OCI-LY7 (cell line): ENCODE data around the gene CTNNBL1. TPM values are rescaled to one million over a fixed set of nuclear protein-coding genes. Genes with fewer than 3 reads are reported as not detected.

ENCODE experiments used
- BruUV-seq: library from RNA; stranded (reverse); fragments of 400-500 nt; replicated peaks from 2 replicates; lab custom pipeline; 2021; lab: Mats Ljungman, UMichigan
- CTCF ChIA-PET: fragments of 300-600 bp; sonication (Branson Sonifier 250); formaldehyde crosslinking; loops from one replicate; lab custom pipeline; 2022; ENCODE audit warnings: antibody characterized with exemption; ENCODE audit not compliant: unreplicated experiment; lab: Charles Lee
- POLR2A ChIA-PET: fragments of 300-600 bp; sonication (Branson Sonifier 250); formaldehyde crosslinking; loops from one replicate; lab custom pipeline; 2022; ENCODE audit warnings: antibody characterized with exemption; lab: Charles Lee
- DNase-seq: peaks from one replicate; pipeline ENCODE4 v3.0.0-alpha.2; 2015; ENCODE audit warnings: low spot score
- H2AFZ ChIP-seq: fragments of 200-600 bp; sonication (generic), shearing (Covaris generic); 2 replicates; pipeline ENCODE4 v1.6.1; 2014; ENCODE audit warnings: mild to moderate bottlenecking, antibody characterized with exemption, low read length, moderate library complexity
- H3K27ac ChIP-seq: fragments of 200-600 bp; sonication (generic); 2 replicates; pipeline ENCODE4 v1.5.1; 2014; ENCODE audit warnings: mixed run types, low read depth, mild to moderate bottlenecking, moderate library complexity, low read length, inconsistent platforms; ENCODE audit not compliant: poor library complexity, severe bottlenecking
- H3K36me3 ChIP-seq: fragments of 200-600 bp; sonication (generic); 2 replicates; pipeline ENCODE4 v1.6.1; 2014; ENCODE audit warnings: mild to moderate bottlenecking, antibody characterized with exemption, low read length, moderate library complexity, mixed read lengths; ENCODE audit not compliant: insufficient read depth
- H3K4me1 ChIP-seq: fragments of 200-600 bp; sonication (generic); 2 replicates; pipeline ENCODE4 v1.5.1; 2014; ENCODE audit warnings: mild to moderate bottlenecking, low read length; ENCODE audit not compliant: insufficient read depth, poor library complexity, severe bottlenecking
- H3K4me2 ChIP-seq: fragments of 200-600 bp; sonication (generic); 2 replicates; pipeline ENCODE4 v1.6.1; 2014; ENCODE audit warnings: mild to moderate bottlenecking, low read length
- H3K4me3 ChIP-seq: fragments of 200-600 bp; sonication (generic); 2 replicates; pipeline ENCODE4 v1.5.1; 2014; ENCODE audit warnings: mild to moderate bottlenecking, low read depth, low read length; ENCODE audit not compliant: poor library complexity, severe bottlenecking
- H3K79me2 ChIP-seq: fragments of 200-600 bp; sonication (generic); 2 replicates; pipeline ENCODE4 v1.6.1; 2016; ENCODE audit warnings: low read depth, mild to moderate bottlenecking, low read length, moderate library complexity, mixed read lengths; ENCODE audit not compliant: insufficient read depth
- H3K9me2 ChIP-seq: fragments of 200-600 bp; sonication (generic); 2 replicates; pipeline ENCODE4 v1.6.1; 2016; ENCODE audit warnings: mild to moderate bottlenecking, low read length, mixed read lengths; ENCODE audit not compliant: insufficient read depth
- H3K9me3 ChIP-seq: fragments of 200-600 bp; sonication (generic); 2 replicates; pipeline ENCODE4 v1.6.1; 2014; ENCODE audit warnings: mild to moderate bottlenecking, mixed run types, low read length, mixed read lengths
- H4K20me1 ChIP-seq: fragments of 200-600 bp; sonication (generic); 2 replicates; pipeline ENCODE4 v1.6.1; 2014; ENCODE audit warnings: mild to moderate bottlenecking, antibody characterized with exemption, low read length, moderate library complexity, mixed read lengths; ENCODE audit not compliant: insufficient read depth
- CTCF ChIP-seq: fragments of 200-600 bp; sonication (generic); conservative IDR thresholded peaks from 2 replicates; pipeline ENCODE4 v1.5.1; 2014; ENCODE audit warnings: mild to moderate bottlenecking, antibody characterized with exemption, low read length, moderate library complexity, mixed read lengths
- EZH2phosphoT487 ChIP-seq: fragments of 200-600 bp; sonication (generic); IDR thresholded peaks from 2 replicates; pipeline ENCODE4 v1.6.1; 2018; ENCODE audit warnings: low read depth, borderline replicate concordance, mild to moderate bottlenecking, mixed run types, antibody characterized with exemption, low read length, moderate library complexity, mixed read lengths
- intact Hi-C: fragments of 100-400 bp; cut with micrococcal nuclease; formaldehyde crosslinking; loops from one replicate; pipeline ENCODE4 v1.10.0; 2022; ENCODE audit not compliant: unreplicated experiment
- total RNA-seq, 2 experiments: library from RNA; depleted of rRNA in 1 of 2; stranded (reverse); fragments of >200 nt in 1 of 2; shearing (Covaris generic) in 1 of 2; gene quantifications; 2 replicates each; pipeline ENCODE4 v1.2.3, GENCODE V29; 2014 to 2022

Gene CTNNBL1
- total RNA-seq, 2 experiments from 2014 or later, result 38.0 to 90.0 TPM

- H3K9me3 ChIP-seq, result no peaks in the 10 kb centered on the region
- no TSS peak for BruUV-seq
- CTCF ChIA-PET, result no interaction called here
- no peak overlapping the region for H3K4me2 ChIP-seq
- no peak overlapping the region for H3K4me3 ChIP-seq
- H3K79me2 ChIP-seq, result no peaks in the 10 kb centered on the region
- H4K20me1 ChIP-seq, result no peaks in the 10 kb centered on the region
- no peak for DNase-seq
- intact Hi-C loops, result no loop called here
- POLR2A ChIA-PET, result interaction anchor here (0.6 kb wide), 1 partner anchor 72 kb away, joined by 4 read pairs; no protein-coding TSS in a partner anchor
- no peaks in the 10 kb centered on the region for H3K4me1 ChIP-seq
- H3K36me3 ChIP-seq, result no peaks in the 10 kb centered on the region
- no peaks in the 10 kb centered on the region for H3K9me2 ChIP-seq
- H2AFZ ChIP-seq, result no peak overlapping the region
- no peak for TF ChIP-seq EZH2phosphoT487
- TF ChIP-seq CTCF, result no peak
- H3K27ac ChIP-seq, result no peak overlapping the region
Measured at GRCh38 chr20:37888641-37889040, 194.8 kb downstream of the CTNNBL1 start.

GRCh38 chr20:37890108-37890507 lies 196.3 kb downstream of the CTNNBL1 start:
- Histone ChIP-seq H3K27ac (no peak overlapping the region), H3K36me3 (no peaks in the 10 kb centered on the region), H3K79me2 (no peaks in the 10 kb centered on the region), H3K4me3 (no peak overlapping the region), H3K9me3 (no peaks in the 10 kb centered on the region), H2AFZ (no peak overlapping the region), H3K9me2 (no peaks in the 10 kb centered on the region), H3K4me2 (no peak overlapping the region), H3K4me1 (no peaks in the 10 kb centered on the region), H4K20me1 (no peaks in the 10 kb centered on the region)
- no TSS peak for BruUV-seq
- TF ChIP-seq CTCF, result no peak
- no peak for TF ChIP-seq EZH2phosphoT487
- ChIA-PET CTCF (no interaction called here), POLR2A (interaction anchor here (0.6 kb wide), 1 partner anchor 634 kb away, joined by 3 read pairs; no protein-coding TSS in a partner anchor)
- DNase-seq, result no peak
- intact Hi-C loops, result no loop called here

- Histone ChIP-seq H3K4me3 (no peak overlapping the region), H3K4me1 (no peaks in the 10 kb centered on the region), H4K20me1 (no peaks in the 10 kb centered on the region), H3K9me2 (no peaks in the 10 kb centered on the region), H3K9me3 (no peaks in the 10 kb centered on the region), H3K79me2 (no peaks in the 10 kb centered on the region), H2AFZ (no peak overlapping the region), H3K4me2 (no peak overlapping the region), H3K27ac (no peak overlapping the region), H3K36me3 (no peaks in the 10 kb centered on the region)
- BruUV-seq, result no TSS peak
- ChIA-PET POLR2A (interaction anchor here (0.8 kb wide), 1 partner anchor 678 kb away, joined by 3 read pairs; no protein-coding TSS in a partner anchor), CTCF (no interaction called here)
- TF ChIP-seq CTCF (no peak), EZH2phosphoT487 (no peak)
- no peak for DNase-seq
- intact Hi-C loops, result no loop called here
Measured at GRCh38 chr20:37890643-37891042, 196.8 kb downstream of the CTNNBL1 start.
